ENCODE data around the gene VPS13D.

VPS13D gene

GRCh38 chr1:12433323-12434053, 203.7 kb downstream of the VPS13D start:
- H3K4me3 Mint-ChIP-seq = no peak overlapping the region
- peaks cover 10% of the 10 kb centered on the region for H3K4me1 Mint-ChIP-seq (ENCODE audit: low read depth)
- H3K9me3 Mint-ChIP-seq = no peaks in the 10 kb centered on the region
- no peak overlapping the region for H3K27ac Mint-ChIP-seq
- intact Hi-C loops (cut with micrococcal nuclease) = no loop called here
- H3K27me3 Mint-ChIP-seq = no peaks in the 10 kb centered on the region
- peaks cover 53% of the 10 kb centered on the region for H3K36me3 Mint-ChIP-seq (ENCODE audit: low read depth)

DNA sequence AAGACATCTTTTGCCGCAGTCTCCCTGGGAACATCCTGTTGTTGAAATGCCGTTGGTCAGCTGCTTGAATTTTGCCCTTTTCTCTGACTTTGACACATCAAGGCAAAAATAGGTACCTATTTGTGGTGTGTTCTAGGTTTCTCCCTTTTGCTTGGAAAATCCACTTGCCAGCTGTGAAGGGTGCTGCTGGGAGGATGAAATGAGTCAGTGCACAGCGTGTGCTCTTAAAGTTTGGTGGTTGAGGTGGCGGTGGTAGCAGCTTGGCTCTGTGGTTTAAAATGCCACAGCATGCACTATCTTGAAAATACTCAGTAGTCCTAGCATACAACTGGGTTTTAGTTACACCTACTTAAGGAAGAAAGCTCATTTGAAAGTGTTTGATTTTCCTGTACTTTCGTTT, 204.3 kb downstream of the VPS13D start:
- intact Hi-C loops (cut with micrococcal nuclease) = no loop called here
- Mint-ChIP-seq H3K4me3 (no peak overlapping the region), H3K36me3 (ENCODE audit: low read depth) (peaks cover 55% of the 10 kb centered on the region), H3K27ac (no peak overlapping the region), H3K27me3 (no peaks in the 10 kb centered on the region), H3K9me3 (no peaks in the 10 kb centered on the region), H3K4me1 (ENCODE audit: low read depth) (peaks cover 17% of the 10 kb centered on the region)

GRCh38 chr1:12434686-12435085, 204.9 kb downstream of the VPS13D start:
- intact Hi-C loops (cut with micrococcal nuclease) = no loop called here
- no peak overlapping the region for H3K27ac Mint-ChIP-seq
- no peak overlapping the region for H3K4me3 Mint-ChIP-seq
- H3K36me3 Mint-ChIP-seq (ENCODE audit: low read depth) = peaks cover 60% of the 10 kb centered on the region
- no peaks in the 10 kb centered on the region for H3K9me3 Mint-ChIP-seq
- H3K4me1 Mint-ChIP-seq (ENCODE audit: low read depth) = peaks cover 18% of the 10 kb centered on the region
- H3K27me3 Mint-ChIP-seq = no peaks in the 10 kb centered on the region

GRCh38 chr1:12435639-12436344, 206.0 kb downstream of the VPS13D start:
- intact Hi-C loops (cut with micrococcal nuclease) = no loop called here
- Mint-ChIP-seq H3K9me3 (no peaks in the 10 kb centered on the region), H3K27me3 (no peaks in the 10 kb centered on the region), H3K4me3 (no peak overlapping the region), H3K27ac (no peak overlapping the region), H3K36me3 (ENCODE audit: low read depth) (peaks cover 69% of the 10 kb centered on the region), H3K4me1 (ENCODE audit: low read depth) (peaks cover 18% of the 10 kb centered on the region)

DNA sequence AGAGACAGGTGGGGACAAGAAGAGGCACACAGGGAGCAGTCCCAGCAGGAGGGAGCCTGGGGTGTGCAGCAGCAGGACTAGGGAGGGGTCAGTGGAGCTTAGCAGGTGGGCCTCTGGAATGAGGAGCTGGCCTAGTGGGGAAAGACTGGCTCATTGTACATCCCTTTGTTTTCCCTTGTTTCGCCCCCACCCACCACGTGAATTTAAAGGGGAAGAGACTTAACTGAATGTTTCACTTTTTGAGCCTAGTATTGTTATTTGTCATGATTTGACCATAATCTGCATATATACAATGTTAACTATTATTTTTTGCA, 206.5 kb downstream of the VPS13D start:
- Mint-ChIP-seq H3K4me1 (ENCODE audit: low read depth) (peaks cover 18% of the 10 kb centered on the region), H3K4me3 (no peak overlapping the region), H3K9me3 (no peaks in the 10 kb centered on the region), H3K27me3 (no peaks in the 10 kb centered on the region), H3K36me3 (ENCODE audit: low read depth) (peaks cover 73% of the 10 kb centered on the region), H3K27ac (no peak overlapping the region)
- intact Hi-C loops (cut with micrococcal nuclease) = no loop called here

DNA sequence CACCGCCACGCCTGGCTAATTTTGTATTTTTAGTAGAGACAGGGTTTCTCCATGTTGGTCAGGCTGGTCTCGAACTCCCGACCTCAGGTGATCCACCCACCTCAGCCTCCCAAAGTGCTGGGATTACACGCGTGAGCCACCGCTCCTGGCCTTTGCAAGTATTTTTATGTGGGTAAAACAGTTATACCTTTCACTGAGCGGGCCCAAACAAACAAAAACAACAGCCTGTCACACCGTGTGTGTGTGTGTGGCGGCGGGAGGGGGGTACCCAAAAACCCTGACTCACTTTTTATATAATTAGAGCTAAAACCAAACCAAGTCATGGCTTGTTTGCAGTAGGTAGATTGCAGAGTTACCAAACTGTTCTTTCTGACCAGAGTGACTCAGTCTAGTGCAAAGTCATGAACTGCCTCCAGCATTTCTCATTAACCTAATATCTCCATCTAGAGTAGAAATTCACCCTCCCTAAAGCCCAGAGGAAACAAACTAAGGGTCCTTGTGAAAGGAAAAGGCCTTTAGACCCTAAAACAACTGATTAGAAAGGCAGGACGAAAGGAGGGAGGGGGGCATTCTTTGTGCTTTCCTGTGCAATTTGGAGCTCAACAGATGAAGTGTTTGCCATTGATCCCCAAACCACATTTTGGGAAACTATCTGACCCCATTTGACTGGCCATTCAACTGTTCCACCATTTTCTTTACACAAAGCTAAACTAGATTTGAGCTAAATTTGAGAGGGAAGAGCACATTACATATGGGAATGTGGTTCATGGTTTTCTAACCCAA, 207.2 kb downstream of the VPS13D start:
- H3K27me3 Mint-ChIP-seq = no peaks in the 10 kb centered on the region
- H3K36me3 Mint-ChIP-seq (ENCODE audit: low read depth) = peaks cover 75% of the 10 kb centered on the region
- no peak overlapping the region for H3K27ac Mint-ChIP-seq
- no peak overlapping the region for H3K4me3 Mint-ChIP-seq
- no peaks in the 10 kb centered on the region for H3K9me3 Mint-ChIP-seq
- intact Hi-C loops (cut with micrococcal nuclease) = no loop called here
- H3K4me1 Mint-ChIP-seq (ENCODE audit: low read depth) = peaks cover 18% of the 10 kb centered on the region

DNA sequence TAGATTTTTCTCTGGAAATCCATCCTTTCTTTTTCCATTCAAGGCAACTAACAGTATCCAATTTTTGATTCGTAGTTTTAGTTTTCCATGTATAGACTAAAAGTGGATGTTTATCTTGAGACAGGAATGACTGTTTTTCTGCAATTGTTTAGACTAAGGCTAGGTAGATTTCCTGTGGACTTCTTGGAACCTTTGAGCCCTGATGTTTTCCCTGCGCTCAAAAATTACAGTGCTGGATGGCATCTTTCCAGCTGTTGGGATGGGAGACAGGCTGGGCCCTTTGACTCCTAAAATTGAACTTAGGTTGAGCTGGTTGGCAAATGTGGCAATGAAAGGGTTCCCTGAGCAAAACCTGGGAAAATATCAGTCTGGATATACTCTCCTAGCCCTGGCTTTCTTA, 207.8 kb downstream of the VPS13D start:
- Mint-ChIP-seq H3K4me3 (no peak overlapping the region), H3K27me3 (no peaks in the 10 kb centered on the region), H3K9me3 (no peaks in the 10 kb centered on the region), H3K4me1 (ENCODE audit: low read depth) (peaks cover 18% of the 10 kb centered on the region), H3K36me3 (ENCODE audit: low read depth) (peaks cover 74% of the 10 kb centered on the region), H3K27ac (no peak overlapping the region)
- intact Hi-C loops (cut with micrococcal nuclease) = no loop called here

- H3K4me3 Mint-ChIP-seq = no peak overlapping the region
- H3K36me3 Mint-ChIP-seq (ENCODE audit: low read depth) = peaks cover 72% of the 10 kb centered on the region
- H3K9me3 Mint-ChIP-seq = no peaks in the 10 kb centered on the region
- H3K27me3 Mint-ChIP-seq = no peaks in the 10 kb centered on the region
- peaks cover 18% of the 10 kb centered on the region for H3K4me1 Mint-ChIP-seq (ENCODE audit: low read depth)
- intact Hi-C loops (cut with micrococcal nuclease) = no loop called here
- no peak overlapping the region for H3K27ac Mint-ChIP-seq
These were observed 208.6 kb downstream of the VPS13D start for GRCh38 chr1:12438349-12438924.

DNA sequence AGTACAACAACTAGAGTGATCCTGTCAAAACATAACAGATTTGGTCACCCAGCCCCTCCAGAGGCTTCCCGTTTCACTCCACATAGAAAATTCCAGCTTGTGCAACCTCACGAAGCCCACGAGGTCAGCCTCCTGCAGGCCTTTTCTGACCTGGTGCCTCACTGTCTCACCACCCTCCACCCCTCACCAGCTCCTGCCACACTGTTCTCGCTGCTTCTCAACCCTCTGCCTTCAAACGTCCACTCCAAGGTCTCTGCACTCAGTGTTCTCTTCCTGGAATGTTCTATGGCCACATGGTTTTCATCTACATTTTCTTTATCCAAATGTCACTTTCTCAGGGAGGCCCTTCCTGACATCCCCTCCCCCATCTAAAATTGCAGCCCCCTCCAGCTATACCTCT, 209.2 kb downstream of the VPS13D start:
- no peak overlapping the region for H3K4me3 Mint-ChIP-seq
- H3K36me3 Mint-ChIP-seq (ENCODE audit: low read depth) = peaks cover 72% of the 10 kb centered on the region
- no peak overlapping the region for H3K27ac Mint-ChIP-seq
- H3K27me3 Mint-ChIP-seq = no peaks in the 10 kb centered on the region
- H3K4me1 Mint-ChIP-seq (ENCODE audit: low read depth) = peaks cover 18% of the 10 kb centered on the region
- H3K9me3 Mint-ChIP-seq = no peaks in the 10 kb centered on the region
- intact Hi-C loops (cut with micrococcal nuclease) = no loop called here

- no peak overlapping the region for H3K27ac Mint-ChIP-seq
- H3K27me3 Mint-ChIP-seq = no peaks in the 10 kb centered on the region
- no peaks in the 10 kb centered on the region for H3K9me3 Mint-ChIP-seq
- peaks cover 85% of the 10 kb centered on the region for H3K36me3 Mint-ChIP-seq (ENCODE audit: low read depth)
- peaks cover 15% of the 10 kb centered on the region for H3K4me1 Mint-ChIP-seq (ENCODE audit: low read depth)
- H3K4me3 Mint-ChIP-seq = no peak overlapping the region
- intact Hi-C loops (cut with micrococcal nuclease) = no loop called here
These were observed 211.7 kb downstream of the VPS13D start for GRCh38 chr1:12441414-12442105.

GRCh38 chr1:12442217-12442616, 212.4 kb downstream of the VPS13D start:
- Mint-ChIP-seq H3K36me3 (ENCODE audit: low read depth) (peaks cover 81% of the 10 kb centered on the region), H3K27ac (no peak overlapping the region), H3K4me1 (ENCODE audit: low read depth) (peaks cover 16% of the 10 kb centered on the region), H3K9me3 (no peaks in the 10 kb centered on the region), H3K27me3 (no peaks in the 10 kb centered on the region), H3K4me3 (no peak overlapping the region)
- intact Hi-C loops (cut with micrococcal nuclease) = no loop called here

- H3K4me1 Mint-ChIP-seq (ENCODE audit: low read depth) = peaks cover 16% of the 10 kb centered on the region
- H3K9me3 Mint-ChIP-seq = no peaks in the 10 kb centered on the region
- peaks cover 78% of the 10 kb centered on the region for H3K36me3 Mint-ChIP-seq (ENCODE audit: low read depth)
- H3K4me3 Mint-ChIP-seq = no peak overlapping the region
- no peak overlapping the region for H3K27ac Mint-ChIP-seq
- H3K27me3 Mint-ChIP-seq = no peaks in the 10 kb centered on the region
- intact Hi-C loops (cut with micrococcal nuclease) = no loop called here
These were observed 213.3 kb downstream of the VPS13D start for GRCh38 chr1:12443151-12443550.

GRCh38 chr1:12444329-12444841, 214.6 kb downstream of the VPS13D start:
- peaks cover 13% of the 10 kb centered on the region for H3K4me1 Mint-ChIP-seq (ENCODE audit: low read depth)
- H3K27ac Mint-ChIP-seq = no peak overlapping the region

More at GRCh38 chr1:12444329-12444841, 214.6 kb downstream of the VPS13D start:
- no peak overlapping the region for H3K4me3 Mint-ChIP-seq
- H3K27me3 Mint-ChIP-seq = no peaks in the 10 kb centered on the region
- peaks cover 71% of the 10 kb centered on the region for H3K36me3 Mint-ChIP-seq (ENCODE audit: low read depth)
- intact Hi-C loops (cut with micrococcal nuclease) = no loop called here
- H3K9me3 Mint-ChIP-seq = no peaks in the 10 kb centered on the region

Measured in dendritic cell treated with granulocyte-macrophage colony-stimulating factor and Interleukin-4, amounts not matched to agents 40 ng/mL and 50 ng/mL, for 4 days (primary cell).